Measurements from ENCODE around the gene RASA3. TPM values are rescaled to one million over a fixed set of nuclear protein-coding genes. Genes with fewer than 3 reads are reported as not detected.

The RASA3 gene
- total RNA-seq, 1 experiment from 2014 or later, result 10.0 TPM

- Histone ChIP-seq H3K4me1 (replicated peaks; ENCODE audit: insufficient read depth) (peaks cover 5% of the 10 kb centered on the region), H3K4me2 (no peak overlapping the region), H3F3A (ENCODE audit: insufficient read depth, low read depth) (peaks cover 5% of the 10 kb centered on the region; the same call in 1 of the 2 replicates), H3K79me2 (ENCODE audit: low read depth) (peaks cover 18% of the 10 kb centered on the region), H4K20me1 (ENCODE audit: insufficient read depth) (no peaks in the 10 kb centered on the region), H3K9me3 (ENCODE audit: insufficient read depth, low read depth) (no peaks in the 10 kb centered on the region), H2AFZ (no peak overlapping the region), H3K4me3 (no peak overlapping the region), H3K9me2 (ENCODE audit: insufficient read depth) (no peaks in the 10 kb centered on the region), H3K36me3 (ENCODE audit: low read depth) (no peaks in the 10 kb centered on the region), H3K27ac (no peak overlapping the region), H3K27me3 (ENCODE audit: insufficient read depth, low read depth) (no peaks in the 10 kb centered on the region)
- no peak for DNase-seq
- ChIA-PET CTCF (no interaction called here), POLR2A (ENCODE audit: unreplicated experiment) (interaction anchor here (0.5 kb wide), 1 partner anchor 304 kb away, joined by 3 read pairs; no protein-coding TSS in a partner anchor)
- no peak for TF ChIP-seq EZH2 (IDR thresholded peaks at IDR 0.05; ENCODE audit: low read depth)
- no peak for TF ChIP-seq CTCF (conservative IDR thresholded peaks at IDR 0.05)
- BruUV-seq (replicated peaks), result no TSS peak
- intact Hi-C loops (cut with micrococcal nuclease; ENCODE audit: unreplicated experiment), result no loop called here
These were observed 6.8 kb downstream of the RASA3 start for GRCh38 chr13:114125589-114125988.

GRCh38 chr13:114124921-114125320 lies 7.5 kb downstream of the RASA3 start:
- H3K27ac ChIP-seq, result no peak overlapping the region
- H3K4me2 ChIP-seq, result no peak overlapping the region
- CTCF ChIA-PET, result no interaction called here
- peaks cover 5% of the 10 kb centered on the region; the same call in 1 of the 2 replicates for H3F3A ChIP-seq (ENCODE audit: insufficient read depth, low read depth)
- H3K4me1 ChIP-seq (replicated peaks; ENCODE audit: insufficient read depth), result no peaks in the 10 kb centered on the region
- no TSS peak for BruUV-seq (replicated peaks)
- POLR2A ChIA-PET (ENCODE audit: unreplicated experiment), result interaction anchor here (0.5 kb wide), 1 partner anchor 303 kb away, joined by 3 read pairs; no protein-coding TSS in a partner anchor
- TF ChIP-seq EZH2 (IDR thresholded peaks at IDR 0.05; ENCODE audit: low read depth), result no peak
- TF ChIP-seq CTCF (conservative IDR thresholded peaks at IDR 0.05), result no peak
- H3K9me2 ChIP-seq (ENCODE audit: insufficient read depth), result no peaks in the 10 kb centered on the region
- peaks cover 14% of the 10 kb centered on the region for H3K79me2 ChIP-seq (ENCODE audit: low read depth)
- intact Hi-C loops (cut with micrococcal nuclease; ENCODE audit: unreplicated experiment), result no loop called here
- DNase-seq, result no peak
- no peaks in the 10 kb centered on the region for H3K36me3 ChIP-seq (ENCODE audit: low read depth)
- no peak overlapping the region for H3K4me3 ChIP-seq
- no peak overlapping the region for H2AFZ ChIP-seq
- no peaks in the 10 kb centered on the region for H3K9me3 ChIP-seq (ENCODE audit: insufficient read depth, low read depth)
- no peaks in the 10 kb centered on the region for H4K20me1 ChIP-seq (ENCODE audit: insufficient read depth)
- H3K27me3 ChIP-seq (ENCODE audit: insufficient read depth, low read depth), result no peaks in the 10 kb centered on the region

- no peaks in the 10 kb centered on the region for H4K20me1 ChIP-seq (ENCODE audit: insufficient read depth)
- H3K36me3 ChIP-seq (ENCODE audit: low read depth), result no peaks in the 10 kb centered on the region
- H3K27ac ChIP-seq, result no peak overlapping the region
- no peaks in the 10 kb centered on the region for H3K9me3 ChIP-seq (ENCODE audit: insufficient read depth, low read depth)
- H3K4me1 ChIP-seq (replicated peaks; ENCODE audit: insufficient read depth), result no peaks in the 10 kb centered on the region
- H2AFZ ChIP-seq, result no peak overlapping the region
- intact Hi-C loops (cut with micrococcal nuclease; ENCODE audit: unreplicated experiment), result no loop called here
- no peaks in the 10 kb centered on the region for H3K9me2 ChIP-seq (ENCODE audit: insufficient read depth)
- H3K27me3 ChIP-seq (ENCODE audit: insufficient read depth, low read depth), result no peaks in the 10 kb centered on the region
- H3F3A ChIP-seq (ENCODE audit: insufficient read depth, low read depth), result peaks cover 5% of the 10 kb centered on the region; the same call in 1 of the 2 replicates
- BruUV-seq (replicated peaks), result no TSS peak
- no peak overlapping the region for H3K4me3 ChIP-seq
- CTCF ChIA-PET, result no interaction called here
- H3K79me2 ChIP-seq (ENCODE audit: low read depth), result peaks cover 9% of the 10 kb centered on the region
- POLR2A ChIA-PET (ENCODE audit: unreplicated experiment), result no interaction called here
- TF ChIP-seq EZH2 (IDR thresholded peaks at IDR 0.05; ENCODE audit: low read depth) (no peak), CTCF (conservative IDR thresholded peaks at IDR 0.05) (no peak)
- H3K4me2 ChIP-seq, result no peak overlapping the region
- no peak for DNase-seq
These were observed 8.0 kb downstream of the RASA3 start for GRCh38 chr13:114124431-114124830.
